Kidney glomerular epithelial cell (primary cell): ENCODE results near the gene SETD5.

Source experiments
- DNase-seq: peaks from one replicate; lab custom pipeline; 2025; lab: John Stamatoyannopoulos, UW

The SETD5 gene

DNA sequence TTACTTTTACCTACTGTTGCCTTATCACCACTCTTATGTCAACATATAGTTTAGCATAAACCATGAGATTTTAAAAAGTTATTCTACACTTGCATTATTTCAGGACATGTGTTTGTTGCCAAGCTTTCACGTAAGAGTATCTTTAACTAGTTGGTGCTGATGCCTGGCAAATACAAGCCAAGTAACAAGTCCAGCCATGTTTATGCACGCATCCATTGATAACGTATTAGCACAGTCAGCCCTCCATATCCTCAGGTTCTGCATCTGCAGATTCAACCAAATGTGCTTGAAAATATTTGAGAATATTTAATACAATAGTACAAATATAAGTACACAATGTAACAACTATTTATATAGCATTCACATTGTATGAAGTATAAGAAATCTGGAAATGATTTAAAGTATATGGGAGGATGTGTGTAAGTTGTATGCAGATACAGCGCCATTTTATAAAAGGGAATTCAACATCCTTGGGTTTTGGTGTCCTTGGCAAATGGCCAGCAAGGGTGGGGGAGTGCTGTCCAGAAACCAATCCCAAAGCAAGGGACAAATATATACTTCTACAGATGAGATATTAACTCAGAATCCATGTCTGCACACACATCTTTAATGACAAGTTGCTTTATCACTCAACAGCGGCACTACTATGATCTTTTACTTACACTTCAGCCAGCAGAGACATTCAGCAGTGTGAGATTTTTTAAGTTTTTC is 8.7 kb upstream of the SETD5 start:
- DNase-seq = no peak

DNA sequence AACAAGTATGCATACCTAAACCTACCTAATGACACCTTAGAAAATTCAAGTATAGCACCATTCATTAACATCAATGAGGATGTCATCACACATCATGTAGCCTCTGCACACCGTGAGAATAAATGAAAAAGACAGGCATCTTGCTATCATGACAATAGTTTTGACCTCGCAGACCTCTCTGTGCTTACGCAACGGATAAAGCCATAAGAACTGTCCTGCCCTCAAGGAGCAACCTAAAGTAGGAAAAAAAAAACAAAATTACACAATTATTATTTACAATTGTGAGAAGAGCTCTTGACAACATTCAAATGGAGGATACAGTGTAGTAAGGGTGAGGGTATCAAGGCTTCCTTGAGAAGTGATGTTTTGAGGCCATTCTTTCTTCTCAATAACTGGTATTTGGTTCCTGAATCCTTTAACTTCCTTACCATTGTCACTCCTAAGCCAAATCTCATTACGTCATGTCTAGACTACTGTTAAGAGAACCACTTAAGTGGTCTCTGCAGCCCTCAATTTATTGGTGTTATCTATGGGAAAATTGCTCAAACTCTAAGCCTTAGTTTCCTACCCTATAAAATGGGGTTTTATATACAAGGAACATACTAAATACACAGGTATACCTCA is 7.0 kb upstream of the SETD5 start:
- DNase-seq = no peak

DNA sequence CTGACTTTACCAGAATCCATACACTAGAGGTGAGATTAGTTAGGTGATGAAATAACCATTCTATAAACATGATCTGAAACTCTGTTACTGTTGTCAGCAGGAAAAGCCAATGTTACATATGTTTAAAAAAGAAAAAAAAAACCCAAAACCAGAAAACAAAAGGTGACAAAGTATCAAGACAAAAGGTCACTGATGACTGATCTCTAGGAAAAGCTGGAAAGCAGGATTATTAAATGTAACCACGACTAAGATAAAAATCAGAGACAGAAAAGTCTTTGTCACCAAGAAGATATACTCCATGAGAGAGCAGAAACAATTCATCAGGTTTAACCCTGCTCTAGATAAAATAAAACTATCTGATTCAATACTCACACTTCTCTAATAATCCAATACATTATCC is 5.4 kb upstream of the SETD5 start:
- no peak for DNase-seq

DNA sequence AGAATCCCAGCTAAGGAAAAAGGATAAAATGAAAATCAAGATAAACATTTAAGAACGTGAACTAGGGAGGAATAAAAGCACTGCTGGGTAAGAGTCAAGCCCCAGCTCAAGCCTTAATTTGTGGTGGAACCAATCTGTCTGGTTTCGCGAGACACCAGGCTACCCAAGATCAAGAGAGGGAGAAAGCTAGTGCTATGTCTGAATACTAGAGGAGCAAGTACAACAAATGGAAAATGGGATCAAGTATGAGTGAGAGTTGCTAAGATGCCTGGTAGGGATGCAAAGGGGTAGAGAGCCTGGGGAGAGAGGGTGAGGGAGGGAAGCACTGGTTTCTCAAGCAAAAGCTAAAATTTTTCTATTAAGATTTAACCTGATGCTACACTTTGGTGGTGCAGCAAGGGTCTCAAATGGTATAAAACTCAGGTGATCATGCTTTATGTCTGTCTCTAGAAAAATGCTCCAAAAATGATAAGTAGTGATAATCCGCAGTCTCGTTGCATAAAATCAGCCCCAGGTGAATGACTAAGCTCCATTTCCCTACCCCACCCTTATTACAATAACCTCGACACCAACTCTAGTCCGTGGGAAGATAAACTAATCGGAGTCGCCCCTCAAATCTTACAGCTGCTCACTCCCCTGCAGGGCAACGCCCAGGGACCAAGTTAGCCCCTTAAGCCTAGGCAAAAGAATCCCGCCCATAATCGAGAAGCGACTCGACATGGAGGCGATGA is 1.7 kb upstream of the SETD5 start:
- no peak for DNase-seq

DNA sequence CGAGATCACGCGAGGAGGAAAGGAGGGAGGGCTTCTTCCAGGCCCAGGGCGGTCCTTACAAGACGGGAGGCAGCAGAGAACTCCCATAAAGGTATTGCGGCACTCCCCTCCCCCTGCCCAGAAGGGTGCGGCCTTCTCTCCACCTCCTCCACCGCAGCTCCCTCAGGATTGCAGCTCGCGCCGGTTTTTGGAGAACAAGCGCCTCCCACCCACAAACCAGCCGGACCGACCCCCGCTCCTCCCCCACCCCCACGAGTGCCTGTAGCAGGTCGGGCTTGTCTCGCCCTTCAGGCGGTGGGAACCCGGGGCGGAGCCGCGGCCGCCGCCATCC is 1.1 kb upstream of the SETD5 start:
- DNase-seq = peak; percentile 85

DNA sequence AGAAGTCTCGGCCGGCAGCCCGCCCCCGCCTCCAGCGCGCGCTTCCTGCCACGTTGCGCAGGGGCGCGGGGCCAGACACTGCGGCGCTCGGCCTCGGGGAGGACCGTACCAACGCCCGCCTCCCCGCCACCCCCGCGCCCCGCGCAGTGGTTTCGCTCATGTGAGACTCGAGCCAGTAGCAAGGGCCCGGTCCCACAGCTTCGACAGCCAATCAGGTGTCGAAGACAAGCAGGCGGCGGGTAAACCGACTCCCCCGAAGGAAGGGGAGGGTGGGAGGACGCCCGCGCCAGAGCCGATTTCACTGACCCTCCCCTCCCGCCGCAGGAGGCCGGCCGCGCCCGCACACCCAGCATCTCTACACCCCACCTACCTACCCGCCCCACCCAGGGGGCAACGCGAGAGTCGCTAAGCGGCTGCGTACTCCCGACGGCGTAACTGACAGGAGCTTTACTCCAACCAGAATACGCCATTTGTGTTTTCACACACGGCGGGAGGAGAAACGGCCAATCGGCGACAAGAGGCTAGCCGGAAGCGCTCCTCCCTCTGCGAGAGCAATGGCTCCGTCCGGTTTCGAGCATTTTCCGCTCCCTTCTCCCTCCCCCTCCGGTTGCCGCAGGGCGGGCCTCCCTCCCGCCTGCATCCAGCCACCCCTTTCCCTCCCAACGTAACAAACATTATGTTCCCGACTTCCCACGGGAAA is 633 bp upstream of the SETD5 start:
- peak; percentile 92 for DNase-seq

DNA sequence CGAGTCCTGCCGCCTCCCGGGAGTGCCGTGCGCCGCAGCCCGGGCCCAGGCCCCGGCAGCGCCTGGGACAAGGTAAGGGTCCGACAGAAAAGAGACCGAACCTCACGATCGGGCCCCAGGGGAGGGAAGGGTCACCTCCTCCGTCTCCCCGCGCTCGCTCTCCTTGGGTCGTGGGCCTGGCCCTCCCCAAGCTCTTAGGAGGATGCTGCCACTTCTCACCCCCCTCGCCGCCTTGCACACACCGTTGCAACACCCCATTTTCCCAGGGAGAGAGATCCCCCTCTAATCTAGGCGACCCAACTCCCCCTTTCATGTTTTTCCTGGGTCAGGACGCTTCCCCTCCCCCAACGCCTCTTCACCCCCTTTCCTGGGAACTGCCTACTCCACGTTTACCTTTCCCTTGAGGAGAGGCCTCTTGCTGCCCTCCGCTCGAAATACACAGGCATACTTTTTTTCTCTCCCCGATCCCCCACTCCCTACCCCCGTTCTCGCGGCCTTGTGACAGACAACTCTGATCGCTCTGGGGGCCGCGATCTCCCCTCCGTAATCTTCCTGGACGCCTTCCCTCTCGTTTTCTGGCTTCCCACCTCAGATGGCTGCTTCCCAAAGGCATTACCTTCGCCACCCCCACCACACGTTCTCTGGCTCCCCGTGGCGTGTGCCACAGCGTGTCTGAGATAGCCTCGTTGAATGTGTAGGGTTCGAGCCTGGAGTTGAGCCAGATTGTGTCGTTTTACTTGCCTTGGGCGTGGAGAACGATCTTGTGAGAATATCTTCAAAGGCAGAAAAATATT is 688 bp downstream of the SETD5 start:
- peak; percentile 31 for DNase-seq

DNA sequence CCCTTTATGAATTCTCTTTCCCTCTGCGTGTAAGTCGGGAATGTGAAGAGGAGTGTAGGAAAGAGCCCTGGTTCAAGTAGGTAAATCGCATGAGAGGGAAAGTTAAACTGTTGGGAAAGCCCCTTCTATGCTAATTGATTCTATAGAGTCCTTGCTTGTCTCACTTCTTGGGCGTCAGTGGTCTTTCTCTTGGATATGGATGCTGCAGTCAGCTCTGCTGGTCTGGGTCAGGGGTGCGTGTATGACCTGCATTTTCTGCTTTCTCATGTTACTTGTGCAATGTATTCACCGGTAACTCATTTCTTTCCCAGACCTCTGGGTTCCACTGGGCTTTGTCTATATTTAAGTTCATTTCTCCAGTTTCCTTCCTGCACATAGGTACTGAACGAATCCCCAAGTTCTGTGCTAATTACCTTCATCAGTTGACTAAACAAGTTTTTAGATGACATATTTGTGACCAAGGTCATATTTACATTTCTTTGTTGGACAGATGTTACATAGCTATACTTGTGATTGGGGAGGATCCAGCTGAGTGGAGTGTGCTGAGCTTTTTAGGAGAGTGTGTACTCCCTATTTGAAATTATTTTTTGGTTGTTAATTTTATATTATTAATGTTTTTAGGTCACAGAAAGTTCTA is 1.4 kb downstream of the SETD5 start:
- peak; percentile 37 for DNase-seq

DNA sequence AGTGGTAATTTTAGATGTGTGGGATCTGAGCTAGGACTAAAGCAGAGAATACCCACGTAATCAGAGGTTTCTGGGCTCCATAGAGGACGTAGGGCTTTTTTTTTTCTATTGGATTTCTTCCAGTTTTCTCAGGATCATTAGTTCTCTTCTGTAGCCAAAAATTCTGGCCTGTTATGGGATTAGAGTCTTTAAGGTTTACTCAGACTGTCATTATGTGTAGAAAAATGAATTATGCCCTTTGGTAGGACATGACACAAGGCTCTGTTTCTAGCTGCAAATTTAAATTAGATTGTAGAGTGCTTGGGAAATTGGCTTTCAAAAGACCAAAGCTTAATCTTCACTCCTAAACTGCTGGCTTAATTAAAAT is 1.9 kb downstream of the SETD5 start:
- DNase-seq = no peak

DNA sequence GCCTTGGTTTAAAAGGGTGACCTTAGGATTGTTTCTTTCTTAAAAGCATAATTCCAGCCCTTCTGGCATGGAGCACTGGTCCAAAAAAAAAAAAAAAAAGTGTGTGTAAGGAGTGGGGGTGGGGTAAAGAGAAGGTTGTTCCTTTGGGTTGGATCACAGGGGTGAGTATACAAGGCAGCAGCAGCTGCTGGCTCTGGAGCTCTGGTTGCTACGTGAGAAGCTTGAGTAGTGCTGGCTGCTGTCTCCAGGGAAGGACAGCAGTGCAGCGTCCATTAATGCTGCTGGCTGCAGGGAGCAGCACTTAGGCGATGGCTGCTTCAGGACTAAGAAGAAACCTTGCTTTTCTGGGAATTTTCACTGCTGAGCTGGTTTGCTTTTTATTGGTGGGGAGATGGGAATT is 2.3 kb downstream of the SETD5 start:
- DNase-seq = peak; percentile 66

DNA sequence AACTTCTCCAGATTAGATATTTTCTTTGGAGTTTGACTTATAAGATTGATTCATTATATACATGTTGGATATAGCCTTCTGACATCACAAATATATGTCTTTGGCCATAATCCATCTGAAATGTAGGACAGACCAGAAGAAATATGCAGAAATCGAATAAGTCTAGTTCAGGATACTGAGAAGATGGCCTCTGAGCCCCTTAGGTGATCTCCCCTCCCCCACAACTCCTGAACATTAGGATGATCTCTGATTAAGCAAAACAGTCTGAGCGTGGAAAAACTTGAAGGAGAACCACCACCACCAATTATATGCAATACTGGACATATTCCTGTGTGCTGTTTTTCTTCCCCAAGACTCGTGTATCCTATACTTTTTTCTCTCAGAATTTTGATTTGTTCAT is 3.2 kb downstream of the SETD5 start:
- no peak for DNase-seq

DNA sequence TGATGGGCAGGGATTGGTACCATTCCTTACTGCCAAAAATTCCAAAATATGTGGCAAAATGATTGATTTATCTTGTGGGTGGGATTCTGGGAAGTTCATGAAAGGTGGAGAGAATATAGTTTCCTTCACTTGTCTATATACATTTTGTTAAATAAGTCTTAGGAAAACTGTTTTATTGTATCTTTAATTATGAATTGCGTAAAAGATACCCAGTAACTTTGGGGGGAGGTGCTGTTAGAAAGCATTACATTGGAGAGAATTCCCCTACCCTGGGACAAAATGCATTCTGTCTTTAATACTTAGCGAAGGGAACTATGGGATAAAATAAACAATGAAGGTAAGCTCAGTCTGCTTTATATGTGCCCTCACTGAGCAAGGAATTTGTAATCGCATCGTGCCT is 4.6 kb downstream of the SETD5 start:
- no peak for DNase-seq

DNA sequence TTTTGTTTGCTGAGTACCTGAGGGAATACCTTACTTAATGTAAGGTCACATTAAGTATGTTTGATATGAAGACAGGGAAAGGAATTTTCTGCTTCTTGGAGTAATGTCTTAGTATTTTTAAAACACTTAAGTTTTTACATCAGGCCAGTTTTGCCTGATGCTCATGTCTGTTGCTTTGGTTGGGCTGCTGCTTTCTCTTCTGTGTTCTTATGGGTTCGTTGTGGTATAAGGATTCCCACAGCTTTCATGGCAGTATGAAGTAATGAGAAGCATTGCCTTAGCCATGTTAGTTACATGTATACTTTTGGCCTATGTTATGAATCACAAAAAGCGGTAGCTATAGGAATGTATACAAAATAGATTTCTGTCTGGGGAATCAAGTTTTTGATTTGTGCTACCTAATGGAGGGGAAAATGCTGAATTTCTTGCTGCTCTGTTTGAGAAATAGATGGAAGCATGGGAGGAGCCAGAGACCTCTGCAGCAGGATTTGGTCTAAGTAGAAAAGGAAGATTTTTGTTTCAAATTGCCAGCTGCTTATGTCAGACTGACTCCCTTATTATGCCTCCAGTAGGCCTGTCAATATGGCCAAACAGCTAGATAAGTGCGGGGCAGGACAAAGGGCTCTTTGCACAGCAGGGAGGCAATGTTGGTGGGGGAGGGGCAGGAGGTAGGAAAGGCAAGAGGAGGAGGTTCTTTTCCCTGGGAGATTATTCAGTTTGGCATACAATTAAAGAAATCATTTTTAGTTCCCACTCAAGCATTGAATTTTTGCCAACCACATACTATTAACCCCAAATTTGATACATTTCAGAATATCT is 5.2 kb downstream of the SETD5 start:
- DNase-seq = no peak

DNA sequence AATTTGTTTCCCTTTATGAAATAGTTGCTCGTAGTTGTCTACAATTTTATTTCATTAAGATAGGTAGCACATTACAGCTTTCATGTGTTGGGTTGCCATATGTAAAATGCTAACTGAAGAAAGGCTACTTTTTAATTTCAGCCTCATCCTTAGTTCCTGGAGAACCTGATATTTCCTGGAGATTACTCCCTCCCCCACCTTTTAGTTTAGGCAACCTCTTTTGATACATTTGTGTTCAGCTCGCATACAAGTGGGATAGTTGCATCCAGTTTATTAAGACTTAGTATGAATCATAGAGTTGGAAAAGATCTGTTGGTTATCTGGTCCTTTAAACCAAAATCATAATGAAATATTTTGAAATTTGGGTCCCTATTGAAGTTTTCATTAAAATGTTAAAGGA is 6.0 kb downstream of the SETD5 start:
- DNase-seq = no peak

DNA sequence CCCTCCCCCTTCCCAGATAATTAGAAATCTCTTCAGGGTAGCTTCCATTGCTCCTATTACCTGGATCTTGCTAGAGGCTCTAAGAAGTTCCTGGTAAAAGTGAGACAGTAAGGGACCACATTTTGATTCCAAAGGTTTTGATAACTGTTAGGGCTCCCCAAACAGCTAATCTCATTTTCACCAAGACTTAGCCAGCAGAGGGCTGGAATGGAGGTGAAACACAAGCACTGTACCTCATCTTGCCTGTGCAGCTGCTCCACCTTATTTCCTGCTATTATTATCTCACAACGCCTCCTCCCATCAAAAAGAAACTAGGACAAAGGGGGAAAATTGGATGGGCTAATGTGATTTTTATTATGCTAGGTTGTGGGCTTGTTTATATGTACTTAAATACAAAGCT is 7.3 kb downstream of the SETD5 start:
- no peak for DNase-seq

DNA sequence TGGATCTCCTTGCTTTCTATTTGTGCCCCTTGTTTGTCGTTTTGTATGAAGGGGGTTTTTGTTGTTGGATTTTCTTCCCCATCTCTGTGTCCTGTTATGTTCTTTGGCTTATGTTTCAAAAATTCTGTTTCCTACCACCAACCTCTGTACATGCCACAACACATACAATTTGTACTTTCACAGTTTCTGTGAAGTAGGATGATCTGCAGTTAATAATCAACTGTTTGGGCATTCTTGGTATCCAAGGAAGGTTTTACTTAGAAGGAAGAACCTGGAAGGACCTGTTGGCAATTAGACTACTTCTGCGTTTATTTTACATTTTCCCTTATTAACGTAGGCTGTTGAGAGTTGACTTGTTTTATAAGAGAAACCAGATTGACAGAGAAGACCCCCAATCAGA is 8.3 kb downstream of the SETD5 start:
- DNase-seq = peak; percentile 52

DNA sequence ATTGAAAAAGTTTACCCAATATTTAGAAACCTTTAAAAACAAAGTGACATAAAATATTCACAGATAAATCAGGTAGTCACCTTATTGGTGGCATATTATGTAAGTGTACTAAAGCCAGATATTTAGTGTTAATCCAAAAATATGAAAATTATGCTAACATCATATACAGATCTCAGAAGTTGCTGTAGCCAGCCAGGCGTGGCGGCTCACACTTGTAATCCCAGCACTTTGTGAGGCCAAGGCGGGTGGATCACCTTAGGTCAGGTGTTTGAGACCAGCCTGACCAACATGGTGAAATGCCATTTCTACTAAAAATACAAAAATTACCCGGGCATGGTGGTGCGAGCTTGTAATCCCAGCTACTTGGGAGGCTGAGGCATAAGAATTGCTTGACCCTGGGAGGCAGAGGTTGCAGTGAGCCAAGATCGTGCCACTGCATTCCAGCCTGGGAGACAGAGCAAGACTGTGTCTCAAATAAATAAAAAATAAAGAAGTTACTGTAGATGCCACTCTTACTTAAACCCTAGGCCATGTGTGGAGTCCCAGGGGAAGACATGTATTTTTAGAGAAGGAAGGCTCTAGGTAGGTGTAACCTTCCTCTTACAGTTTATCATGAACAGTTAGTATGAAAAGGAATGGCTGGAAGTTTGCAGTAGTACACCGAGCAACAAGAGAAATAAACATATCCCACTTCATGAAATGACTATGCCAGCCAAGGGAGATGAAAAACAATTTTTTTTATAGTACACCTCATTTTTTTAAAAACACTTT is 9.6 kb downstream of the SETD5 start:
- no peak for DNase-seq

DNA sequence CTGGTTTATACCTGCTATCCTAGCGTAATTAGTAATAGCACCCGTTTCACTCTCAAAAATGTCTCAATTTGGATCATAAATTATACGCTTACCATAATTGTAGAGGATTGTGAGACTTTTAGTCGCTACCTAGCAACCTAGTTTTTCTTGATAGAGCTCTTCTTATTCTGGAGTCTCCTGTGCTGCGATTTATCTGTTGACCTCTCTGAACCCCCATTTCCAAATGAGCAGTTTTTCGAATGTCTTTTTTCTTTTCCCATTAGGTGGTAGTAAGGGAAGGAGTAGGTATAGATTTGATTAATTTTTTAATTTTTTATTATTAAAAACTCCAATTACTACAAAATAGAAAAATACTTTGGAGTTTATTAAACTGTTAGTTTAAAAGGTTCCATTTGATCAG is 10.6 kb downstream of the SETD5 start:
- DNase-seq = no peak

DNA sequence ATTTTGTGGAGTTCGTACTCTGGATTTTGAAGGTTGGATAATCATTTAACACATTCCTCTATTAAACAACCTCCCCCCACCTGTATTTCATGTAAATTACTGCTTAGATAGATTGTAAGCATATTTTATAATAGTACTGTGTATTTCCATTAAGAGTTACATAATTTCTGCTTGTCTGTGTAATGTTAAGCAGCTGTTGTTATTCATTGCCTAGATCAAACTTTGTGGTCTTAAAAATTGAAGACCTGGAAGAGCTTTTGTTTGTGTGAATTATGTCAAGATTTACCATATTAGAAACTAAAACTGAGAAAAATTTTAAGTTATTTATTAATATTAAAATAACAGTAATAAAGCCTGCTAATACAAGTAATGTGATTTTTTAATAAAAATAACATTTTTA is 11.1 kb downstream of the SETD5 start:
- DNase-seq = no peak
